BLaER1 (cell line): ENCODE results near the gene NTM.
A peak's percentile ranks its signal among the peaks of the same experiment; 100 is the strongest.

ENCODE experiments used
- H3K27ac ChIP-seq: shearing (Covaris generic); formaldehyde crosslinking; 2 replicates; pipeline ENCODE4 v1.8.1; 2022
- H3K27me3 ChIP-seq: shearing (Covaris generic); formaldehyde crosslinking; 2 replicates; pipeline ENCODE4 v1.8.1; 2022
- H3K36me3 ChIP-seq: shearing (Covaris generic); formaldehyde crosslinking; 2 replicates; pipeline ENCODE4 v1.8.1; 2022
- H3K4me1 ChIP-seq: shearing (Covaris generic); formaldehyde crosslinking; 2 replicates; pipeline ENCODE4 v1.8.1; 2022
- H3K4me2 ChIP-seq: shearing (Covaris generic); formaldehyde crosslinking; 2 replicates; pipeline ENCODE4 v1.8.1; 2022
- H3K4me3 ChIP-seq: shearing (Covaris generic); formaldehyde crosslinking; 2 replicates; pipeline ENCODE4 v1.8.1; 2022
- H3K9ac ChIP-seq: shearing (Covaris generic); formaldehyde crosslinking; 2 replicates; pipeline ENCODE4 v1.8.1; 2022
- H3K9me3 ChIP-seq: shearing (Covaris generic); formaldehyde crosslinking; 2 replicates; pipeline ENCODE4 v1.8.1; 2022
- H4K20me1 ChIP-seq: shearing (Covaris generic); formaldehyde crosslinking; 2 replicates; pipeline ENCODE4 v1.8.1; 2022
- Cebpa-rat ChIP-seq: shearing (Covaris generic); IDR thresholded peaks from 2 replicates; pipeline ENCODE4 v1.8.1; 2022

NTM gene

GRCh38 chr11:131944736-131945135 lies 574.3 kb downstream of the NTM start:
- Histone ChIP-seq H3K27ac (no peak overlapping the region), H3K4me1 (no peaks in the 10 kb centered on the region), H3K4me3 (no peak overlapping the region), H3K4me2 (no peak overlapping the region), H3K9ac (no peak overlapping the region), H3K36me3 (no peaks in the 10 kb centered on the region), H3K9me3 (no peaks in the 10 kb centered on the region), H3K27me3 (no peaks in the 10 kb centered on the region), H4K20me1 (no peaks in the 10 kb centered on the region)
- no peak for TF ChIP-seq Cebpa-rat

- H3K4me1 ChIP-seq: no peaks in the 10 kb centered on the region
- no peak overlapping the region for H3K27ac ChIP-seq
- no peaks in the 10 kb centered on the region for H3K27me3 ChIP-seq
- no peak for TF ChIP-seq Cebpa-rat
- no peak overlapping the region for H3K4me2 ChIP-seq
- H3K4me3 ChIP-seq: no peak overlapping the region
- H4K20me1 ChIP-seq: no peaks in the 10 kb centered on the region
- H3K36me3 ChIP-seq: no peaks in the 10 kb centered on the region
- no peaks in the 10 kb centered on the region for H3K9me3 ChIP-seq
- H3K9ac ChIP-seq: no peak overlapping the region
These were observed 575.3 kb downstream of the NTM start for GRCh38 chr11:131945706-131946105.

GRCh38 chr11:131947511-131947910 lies 577.1 kb downstream of the NTM start:
- Histone ChIP-seq H3K4me1 (no peaks in the 10 kb centered on the region), H3K27me3 (no peaks in the 10 kb centered on the region), H3K9me3 (no peaks in the 10 kb centered on the region), H3K4me2 (no peak overlapping the region), H3K36me3 (no peaks in the 10 kb centered on the region), H4K20me1 (no peaks in the 10 kb centered on the region), H3K27ac (no peak overlapping the region), H3K9ac (no peak overlapping the region), H3K4me3 (no peak overlapping the region)
- no peak for TF ChIP-seq Cebpa-rat

- H3K9me3 ChIP-seq: no peaks in the 10 kb centered on the region
- H3K36me3 ChIP-seq: no peaks in the 10 kb centered on the region
- H3K4me3 ChIP-seq: no peak overlapping the region
- H3K27me3 ChIP-seq: no peaks in the 10 kb centered on the region
- no peak overlapping the region for H3K9ac ChIP-seq
- H3K4me1 ChIP-seq: no peaks in the 10 kb centered on the region
- no peak overlapping the region for H3K27ac ChIP-seq
- no peaks in the 10 kb centered on the region for H4K20me1 ChIP-seq
- no peak overlapping the region for H3K4me2 ChIP-seq
- no peak for TF ChIP-seq Cebpa-rat
These were observed 580.7 kb downstream of the NTM start for GRCh38 chr11:131951121-131951520.

GRCh38 chr11:131954146-131954545 lies 583.7 kb downstream of the NTM start:
- TF ChIP-seq Cebpa-rat: no peak
- Histone ChIP-seq H3K9ac (no peak overlapping the region), H3K4me3 (no peak overlapping the region), H3K27me3 (no peaks in the 10 kb centered on the region), H3K27ac (no peak overlapping the region), H4K20me1 (no peaks in the 10 kb centered on the region), H3K4me1 (no peaks in the 10 kb centered on the region), H3K36me3 (no peaks in the 10 kb centered on the region), H3K4me2 (no peak overlapping the region), H3K9me3 (no peaks in the 10 kb centered on the region)

GRCh38 chr11:131955904-131956303 lies 585.5 kb downstream of the NTM start:
- H3K36me3 ChIP-seq: no peaks in the 10 kb centered on the region
- H3K9me3 ChIP-seq: no peaks in the 10 kb centered on the region
- H3K27me3 ChIP-seq: no peaks in the 10 kb centered on the region
- no peaks in the 10 kb centered on the region for H3K4me1 ChIP-seq
- no peak overlapping the region for H3K9ac ChIP-seq
- H3K27ac ChIP-seq: no peak overlapping the region
- TF ChIP-seq Cebpa-rat: no peak
- H3K4me3 ChIP-seq: no peak overlapping the region
- H3K4me2 ChIP-seq: no peak overlapping the region
- no peaks in the 10 kb centered on the region for H4K20me1 ChIP-seq

- no peak overlapping the region for H3K4me3 ChIP-seq
- H4K20me1 ChIP-seq: no peaks in the 10 kb centered on the region
- H3K9ac ChIP-seq: no peak overlapping the region
- H3K36me3 ChIP-seq: no peaks in the 10 kb centered on the region
- H3K9me3 ChIP-seq: no peaks in the 10 kb centered on the region
- TF ChIP-seq Cebpa-rat: no peak
- no peak overlapping the region for H3K27ac ChIP-seq
- H3K27me3 ChIP-seq: no peaks in the 10 kb centered on the region
- H3K4me1 ChIP-seq: no peaks in the 10 kb centered on the region
- H3K4me2 ChIP-seq: no peak overlapping the region
These were observed 586.8 kb downstream of the NTM start for GRCh38 chr11:131957201-131957600.

- Histone ChIP-seq H3K27me3 (no peaks in the 10 kb centered on the region), H3K4me3 (no peak overlapping the region), H3K9me3 (no peaks in the 10 kb centered on the region), H4K20me1 (no peaks in the 10 kb centered on the region), H3K9ac (no peak overlapping the region), H3K4me2 (no peak overlapping the region), H3K36me3 (no peaks in the 10 kb centered on the region), H3K27ac (no peak overlapping the region), H3K4me1 (no peaks in the 10 kb centered on the region)
- TF ChIP-seq Cebpa-rat: no peak
These were observed 587.5 kb downstream of the NTM start for GRCh38 chr11:131957875-131958274.

- Histone ChIP-seq H4K20me1 (no peaks in the 10 kb centered on the region), H3K4me3 (no peak overlapping the region), H3K27ac (no peak overlapping the region), H3K36me3 (no peaks in the 10 kb centered on the region), H3K4me2 (no peak overlapping the region), H3K9me3 (no peaks in the 10 kb centered on the region), H3K27me3 (no peaks in the 10 kb centered on the region), H3K4me1 (peaks cover 9% of the 10 kb centered on the region), H3K9ac (no peak overlapping the region)
- TF ChIP-seq Cebpa-rat: no peak
These were observed 592.4 kb downstream of the NTM start for GRCh38 chr11:131962818-131963217.

GRCh38 chr11:131964698-131965483 lies 594.5 kb downstream of the NTM start:
- Histone ChIP-seq H3K9me3 (no peaks in the 10 kb centered on the region), H3K9ac (no peak overlapping the region), H4K20me1 (no peaks in the 10 kb centered on the region), H3K4me2 (peak overlapping the region; percentile 41), H3K36me3 (no peaks in the 10 kb centered on the region), H3K4me3 (no peak overlapping the region), H3K27ac (no peak overlapping the region), H3K27me3 (no peaks in the 10 kb centered on the region), H3K4me1 (peaks cover 9% of the 10 kb centered on the region)
- TF ChIP-seq Cebpa-rat: no peak

- Histone ChIP-seq H3K4me1 (peaks cover 9% of the 10 kb centered on the region), H4K20me1 (no peaks in the 10 kb centered on the region), H3K27me3 (no peaks in the 10 kb centered on the region), H3K4me2 (no peak overlapping the region), H3K9ac (no peak overlapping the region), H3K4me3 (no peak overlapping the region), H3K9me3 (no peaks in the 10 kb centered on the region), H3K36me3 (no peaks in the 10 kb centered on the region), H3K27ac (no peak overlapping the region)
- TF ChIP-seq Cebpa-rat: no peak
These were observed 595.1 kb downstream of the NTM start for GRCh38 chr11:131965504-131965903.
